Chondrocyte (in vitro differentiated cells): Measurements from ENCODE around the gene FRMPD1. TPM values are rescaled to one million over a fixed set of nuclear protein-coding genes. Genes with fewer than 3 reads are reported as not detected.

Experiments used
- DNase-seq: peaks from one replicate; pipeline ENCODE4 v3.0.0; 2021; ENCODE audit warnings: mixed read lengths, low spot score
- H3K27ac Mint-ChIP-seq: one replicate; pipeline ENCODE4 v1.8.0; 2021; ENCODE audit warnings: mild to moderate bottlenecking, moderate library complexity, mixed read lengths; ENCODE audit not compliant: unreplicated experiment
- H3K27me3 Mint-ChIP-seq: 2 replicates; pipeline ENCODE4 v1.8.0; 2021; ENCODE audit warnings: low read depth, mixed read lengths
- H3K36me3 Mint-ChIP-seq: 2 replicates; pipeline ENCODE4 v1.8.0; 2021; ENCODE audit warnings: low read depth, mixed read lengths
- H3K4me1 Mint-ChIP-seq: 2 replicates; pipeline ENCODE4 v1.8.0; 2021; ENCODE audit warnings: low read depth, mild to moderate bottlenecking, mixed read lengths
- H3K4me3 Mint-ChIP-seq: one replicate; pipeline ENCODE4 v1.8.0; 2021; ENCODE audit warnings: mild to moderate bottlenecking, moderate library complexity, mixed read lengths; ENCODE audit not compliant: unreplicated experiment
- H3K9me3 Mint-ChIP-seq: 2 replicates; pipeline ENCODE4 v1.8.0; 2021; ENCODE audit warnings: low read depth, mixed read lengths
- CTCF ChIP-seq: fragments of 200-600 bp; sonication (generic); IDR thresholded peaks from 2 replicates; pipeline ENCODE4 v1.5.0; 2021; ENCODE audit warnings: antibody characterized with exemption, mild to moderate bottlenecking, moderate library complexity
- total RNA-seq: library from RNA; stranded (reverse); gene quantifications from 3 replicates; pipeline ENCODE4 v1.2.1, GENCODE V29; 2021

The FRMPD1 gene
- total RNA-seq, 1 donor from 2014 or later = not detected

- no peaks in the 10 kb centered on the region for H3K4me1 Mint-ChIP-seq
- peaks cover 48% of the 10 kb centered on the region for H3K27me3 Mint-ChIP-seq
- no peak for TF ChIP-seq CTCF
- no peak overlapping the region for H3K4me3 Mint-ChIP-seq
- no peak for DNase-seq
- no peak overlapping the region for H3K27ac Mint-ChIP-seq
- H3K9me3 Mint-ChIP-seq = no peaks in the 10 kb centered on the region
- H3K36me3 Mint-ChIP-seq = peaks cover 1% of the 10 kb centered on the region
Measured at GRCh38 chr9:37729499-37729898, 78.7 kb downstream of the FRMPD1 start.

GRCh38 chr9:37730256-37730655 lies 79.5 kb downstream of the FRMPD1 start:
- H3K27ac Mint-ChIP-seq = no peak overlapping the region
- no peaks in the 10 kb centered on the region for H3K4me1 Mint-ChIP-seq
- H3K9me3 Mint-ChIP-seq = no peaks in the 10 kb centered on the region
- H3K36me3 Mint-ChIP-seq = peaks cover 1% of the 10 kb centered on the region
- peaks cover 46% of the 10 kb centered on the region for H3K27me3 Mint-ChIP-seq
- no peak for DNase-seq
- no peak overlapping the region for H3K4me3 Mint-ChIP-seq
- no peak for TF ChIP-seq CTCF

GRCh38 chr9:37730839-37731238 lies 80.1 kb downstream of the FRMPD1 start:
- no peak for TF ChIP-seq CTCF
- DNase-seq = no peak
- Mint-ChIP-seq H3K36me3 (peaks cover 1% of the 10 kb centered on the region), H3K4me1 (no peaks in the 10 kb centered on the region), H3K9me3 (no peaks in the 10 kb centered on the region), H3K27ac (no peak overlapping the region), H3K27me3 (peaks cover 49% of the 10 kb centered on the region), H3K4me3 (no peak overlapping the region)

GRCh38 chr9:37732086-37732741 lies 81.5 kb downstream of the FRMPD1 start:
- Mint-ChIP-seq H3K27ac (no peak overlapping the region), H3K4me1 (no peaks in the 10 kb centered on the region), H3K27me3 (peaks cover 50% of the 10 kb centered on the region), H3K36me3 (peaks cover 1% of the 10 kb centered on the region), H3K4me3 (no peak overlapping the region), H3K9me3 (no peaks in the 10 kb centered on the region)
- no peak for TF ChIP-seq CTCF
- no peak for DNase-seq

DNA sequence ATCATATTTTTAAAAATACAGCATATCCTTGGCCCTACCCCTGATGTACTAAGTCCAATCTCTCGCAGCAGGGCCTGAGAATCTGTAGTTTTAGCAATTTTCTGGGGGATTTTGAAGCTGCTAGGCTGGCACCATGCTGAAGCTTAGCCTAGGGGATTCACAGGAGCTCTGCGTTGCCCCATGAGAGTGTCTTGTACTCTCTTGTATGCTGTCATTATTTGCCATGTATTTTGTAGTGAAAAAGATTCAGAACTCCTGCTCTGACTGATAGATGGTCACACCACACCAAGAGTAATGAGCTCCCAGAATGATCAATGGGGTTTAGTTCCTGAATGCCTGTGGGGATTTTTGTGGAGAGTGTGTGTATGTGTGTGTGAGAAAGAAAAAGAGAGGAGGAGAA lies 82.2 kb downstream of the FRMPD1 start:
- Mint-ChIP-seq H3K4me1 (no peaks in the 10 kb centered on the region), H3K9me3 (no peaks in the 10 kb centered on the region), H3K4me3 (no peak overlapping the region), H3K36me3 (peaks cover 1% of the 10 kb centered on the region), H3K27me3 (peaks cover 50% of the 10 kb centered on the region), H3K27ac (no peak overlapping the region)
- TF ChIP-seq CTCF = no peak
- no peak for DNase-seq
